ENCODE results near the gene YPEL2. TPM values are rescaled to one million over a fixed set of nuclear protein-coding genes. Genes with fewer than 3 reads are reported as not detected.
A peak's percentile ranks its signal among the peaks of the same experiment; 100 is the strongest.

Gene YPEL2
- polyA plus RNA-seq, 1 donor (not counting 4 experiments of a cell fraction or from before 2014, with no cell fraction given): 4.6 TPM

GRCh38 chr17:59440757-59441463 lies 109.5 kb downstream of the YPEL2 start:
- no peaks in the 10 kb centered on the region for H3K27me3 ChIP-seq (ENCODE audit: control insufficient read depth, extremely low read depth, insufficient read depth, low read length)
- no peaks in the 10 kb centered on the region for H3K79me2 ChIP-seq (ENCODE audit: control insufficient read depth, insufficient read depth, low read length)
- H4K20me1 ChIP-seq (ENCODE audit: control insufficient read depth, extremely low read depth, insufficient read depth, low read length): no peaks in the 10 kb centered on the region
- TF ChIP-seq EZH2 (IDR thresholded peaks at IDR 0.05; ENCODE audit: low read length): no peak
- peak; percentile 76 to 91 (median 88) for TF ChIP-seq CTCF (optimal IDR thresholded peaks at IDR 0.05 in 1 of 3, IDR thresholded peaks at IDR 0.05 in 1 of 3, conservative IDR thresholded peaks at IDR 0.05 in 1 of 3; ENCODE audit: extremely low read depth in 1 of 3, insufficient read depth in 2 of 3, low read length in 3 of 3)
- dilution Hi-C loops (cut with MboI; ENCODE audit: extremely low pct_ligation_motif_present, low sequenced_read_pairs): loop anchor here (25.0 kb wide), 1 partner anchor 104 kb away; the partner anchor contains the start of gene YPEL2
- H3K4me3 ChIP-seq (ENCODE audit: control insufficient read depth in 2 of 3, extremely low read depth in 1 of 3, insufficient read depth in 2 of 3, low read depth in 1 of 3, low read length in 3 of 3): no peak overlapping the region
- H3K9me1 ChIP-seq (ENCODE audit: control insufficient read depth, extremely low read depth, insufficient read depth, low read length): no peaks in the 10 kb centered on the region
- no peaks in the 10 kb centered on the region for H3K9me3 ChIP-seq (ENCODE audit: control insufficient read depth, low read depth, low read length)
- no peaks in the 10 kb centered on the region for H3K4me1 ChIP-seq (ENCODE audit: control insufficient read depth, extremely low read depth, insufficient read depth, low read length)
- DNase-seq (ENCODE audit: low read depth, low spot score) (peak; percentile 35), FAIRE-seq (peak; percentile 84)
- H3K27ac ChIP-seq (ENCODE audit: control insufficient read depth, insufficient read depth, low read length): no peak overlapping the region
- H3K36me3 ChIP-seq (ENCODE audit: control insufficient read depth in 2 of 2, extremely low read depth in 1 of 2, insufficient read depth in 2 of 2, low read length in 2 of 2): no peaks in the 10 kb centered on the region
- H3K4me2 ChIP-seq (ENCODE audit: control insufficient read depth, extremely low read depth, insufficient read depth, low read depth, low read length): no peak overlapping the region
- H2AFZ ChIP-seq (ENCODE audit: control insufficient read depth, low read length): no peak overlapping the region
- H3K9ac ChIP-seq (ENCODE audit: control insufficient read depth, extremely low read depth, insufficient read depth, low read length): no peak overlapping the region

GRCh38 chr17:59441464-59442096 lies 110.1 kb downstream of the YPEL2 start:
- Histone ChIP-seq H3K79me2 (ENCODE audit: control insufficient read depth, insufficient read depth, low read length) (no peaks in the 10 kb centered on the region), H3K9me1 (ENCODE audit: control insufficient read depth, extremely low read depth, insufficient read depth, low read length) (no peaks in the 10 kb centered on the region), H3K27ac (ENCODE audit: control insufficient read depth, insufficient read depth, low read length) (no peak overlapping the region), H3K4me2 (ENCODE audit: control insufficient read depth, extremely low read depth, insufficient read depth, low read depth, low read length) (no peak overlapping the region), H3K4me1 (ENCODE audit: control insufficient read depth, extremely low read depth, insufficient read depth, low read length) (no peaks in the 10 kb centered on the region), H3K27me3 (ENCODE audit: control insufficient read depth, extremely low read depth, insufficient read depth, low read length) (no peaks in the 10 kb centered on the region), H3K9me3 (ENCODE audit: control insufficient read depth, low read depth, low read length) (no peaks in the 10 kb centered on the region), H3K4me3 (ENCODE audit: control insufficient read depth in 2 of 3, extremely low read depth in 1 of 3, insufficient read depth in 2 of 3, low read depth in 1 of 3, low read length in 3 of 3) (no peak overlapping the region), H3K36me3 (ENCODE audit: control insufficient read depth in 2 of 2, extremely low read depth in 1 of 2, insufficient read depth in 2 of 2, low read length in 2 of 2) (no peaks in the 10 kb centered on the region), H3K9ac (ENCODE audit: control insufficient read depth, extremely low read depth, insufficient read depth, low read length) (no peak overlapping the region), H2AFZ (ENCODE audit: control insufficient read depth, low read length) (no peak overlapping the region), H4K20me1 (ENCODE audit: control insufficient read depth, extremely low read depth, insufficient read depth, low read length) (no peaks in the 10 kb centered on the region)
- TF ChIP-seq CTCF (optimal IDR thresholded peaks at IDR 0.05 in 1 of 3, IDR thresholded peaks at IDR 0.05 in 1 of 3, conservative IDR thresholded peaks at IDR 0.05 in 1 of 3; ENCODE audit: extremely low read depth in 1 of 3, insufficient read depth in 2 of 3, low read length in 3 of 3): no peak
- no peak for TF ChIP-seq EZH2 (IDR thresholded peaks at IDR 0.05; ENCODE audit: low read length)
- FAIRE-seq (no peak), DNase-seq (ENCODE audit: low read depth, low spot score) (no peak)
- dilution Hi-C loops (cut with MboI; ENCODE audit: extremely low pct_ligation_motif_present, low sequenced_read_pairs): loop anchor here (25.0 kb wide), 1 partner anchor 104 kb away; the partner anchor contains the start of gene YPEL2

All from keratinocyte (primary cell).